ENCODE data around the gene GAB1. TPM values are rescaled to one million over a fixed set of nuclear protein-coding genes. Genes with fewer than 3 reads are reported as not detected.

Gene GAB1
- total RNA-seq, 1 donor from 2014 or later: 19.6 TPM

Other genes starting within 250 kb of the GAB1 start
- 22.8 and 25.8 TPM in 2 replicates for gene USP38, start 152.0 kb upstream of the GAB1 start, total RNA-seq
- gene SMARCA5, start 176.8 kb downstream of the GAB1 start, total RNA-seq: 33.4 and 53.6 TPM in 2 replicates